GM18511 (cell line): ENCODE results near the gene C1orf141.
"Not testable (repeated sequence)": the region's sequence is repeated elsewhere in the genome, so short reads cannot be mapped to it uniquely, and the experiment has no call there.

Experiments used
- ATAC-seq: cut with Tn5 transposase; IDR thresholded peaks from one replicate; pipeline ENCODE4 v1.9.1; 2021; ENCODE audit warnings: mild to moderate bottlenecking, moderate library complexity; ENCODE audit not compliant: unreplicated experiment

The C1orf141 gene

DNA sequence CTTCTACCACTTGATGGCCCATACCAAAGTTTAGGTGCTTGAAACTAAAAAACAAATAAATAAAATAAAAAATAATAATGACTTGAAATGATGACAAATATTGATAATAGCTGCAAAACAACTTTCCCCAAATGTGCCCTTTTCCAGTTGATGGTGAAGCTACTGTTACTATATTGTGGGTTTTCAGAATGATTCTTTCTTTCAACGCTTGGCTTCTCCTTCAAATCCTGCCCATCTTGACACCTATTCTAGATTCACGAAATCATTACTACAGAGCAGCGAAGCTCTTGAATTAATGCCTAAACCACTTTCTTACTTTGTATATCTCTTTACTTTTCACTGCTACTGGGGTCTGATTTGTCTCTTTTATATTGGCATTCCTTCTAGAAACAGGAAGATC, 9.2 kb upstream of the C1orf141 start:
- no peak for ATAC-seq

DNA sequence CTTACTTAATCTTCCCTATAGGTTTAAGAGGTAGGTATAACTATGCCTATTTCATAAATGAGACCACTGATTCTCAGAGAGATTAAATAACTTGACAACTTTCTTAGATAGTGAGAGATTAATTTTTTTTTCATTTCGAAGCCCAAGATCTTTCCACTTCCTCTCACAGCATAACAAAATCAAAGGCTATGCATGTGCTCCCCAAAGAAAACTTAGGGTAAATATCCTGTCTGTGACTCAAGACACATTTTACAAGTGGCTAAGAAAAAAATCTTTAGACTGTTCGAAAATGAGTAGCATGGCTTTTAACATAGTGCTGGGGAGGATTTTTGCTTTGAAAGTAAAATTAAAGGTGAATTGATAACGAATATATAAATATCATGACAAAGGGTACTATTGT, 8.2 kb upstream of the C1orf141 start:
- ATAC-seq, result no peak

DNA sequence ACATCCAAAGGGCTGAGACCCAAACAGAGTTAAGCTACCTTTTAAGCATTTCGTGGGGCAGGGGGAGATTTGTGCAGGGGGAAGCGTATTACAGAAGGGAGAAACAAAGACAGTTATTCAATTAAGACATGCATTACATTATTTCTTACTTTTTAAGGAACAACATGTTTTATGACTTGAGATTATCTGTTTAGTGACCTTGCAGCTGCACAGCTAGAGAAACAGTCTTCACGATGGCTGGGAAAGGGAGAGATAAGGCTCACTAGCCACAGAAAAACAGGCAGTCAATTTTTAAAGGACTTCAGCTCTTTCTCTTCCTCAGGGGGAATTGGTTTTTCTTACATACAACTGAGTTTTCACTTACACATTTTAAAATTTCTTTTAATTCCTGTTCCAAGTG, 7.1 kb upstream of the C1orf141 start:
- not testable (repeated sequence) for ATAC-seq

DNA sequence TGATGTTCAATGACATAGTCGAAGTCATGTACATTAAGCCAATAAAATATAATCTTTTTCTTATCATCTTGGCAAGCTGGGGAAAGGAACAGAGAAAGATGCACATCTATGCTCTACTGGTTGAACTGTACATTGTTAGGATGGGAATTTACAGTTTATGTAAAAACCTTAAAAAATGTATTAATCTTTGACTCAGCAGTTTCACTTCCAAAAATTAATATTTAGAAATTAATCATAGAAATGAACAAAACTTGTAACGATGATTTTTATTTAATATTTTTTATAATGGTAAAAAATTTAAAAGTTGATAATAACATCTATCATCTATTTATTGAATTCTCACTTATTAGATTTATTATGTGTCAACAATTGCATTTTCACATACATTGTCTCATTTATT, 5.7 kb upstream of the C1orf141 start:
- no peak for ATAC-seq

DNA sequence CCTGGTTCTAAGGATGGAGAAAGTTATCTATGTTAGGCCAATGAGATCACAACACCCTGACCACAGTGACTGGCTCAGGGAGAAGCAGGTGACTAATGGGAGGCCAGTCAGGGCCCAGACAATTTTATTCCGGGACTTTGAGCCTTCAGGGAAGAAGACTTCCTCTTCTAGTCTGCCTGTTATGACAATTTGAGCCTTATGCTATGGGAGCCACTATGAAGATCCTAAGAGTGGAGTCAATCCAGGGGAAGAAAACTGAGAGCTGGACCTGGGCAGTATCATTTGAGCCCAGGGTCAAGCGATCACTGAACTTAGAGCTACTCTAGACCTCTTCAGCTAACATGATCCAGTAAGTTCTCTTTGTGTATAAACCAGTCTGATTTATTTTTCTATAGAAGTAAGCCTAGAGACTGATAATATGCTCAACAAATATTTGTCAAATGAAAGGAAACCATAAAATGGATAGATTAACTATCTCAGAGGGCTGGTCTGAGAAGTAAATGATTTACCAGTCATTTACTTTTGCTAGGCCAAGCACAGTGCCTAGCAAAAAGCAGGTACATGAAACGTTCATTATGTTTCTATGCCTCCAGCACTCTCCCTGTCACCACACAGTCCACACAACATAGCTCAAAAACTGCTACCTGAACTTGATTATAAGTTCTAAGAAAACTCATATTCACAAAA, 4.2 kb upstream of the C1orf141 start:
- ATAC-seq, result no peak

DNA sequence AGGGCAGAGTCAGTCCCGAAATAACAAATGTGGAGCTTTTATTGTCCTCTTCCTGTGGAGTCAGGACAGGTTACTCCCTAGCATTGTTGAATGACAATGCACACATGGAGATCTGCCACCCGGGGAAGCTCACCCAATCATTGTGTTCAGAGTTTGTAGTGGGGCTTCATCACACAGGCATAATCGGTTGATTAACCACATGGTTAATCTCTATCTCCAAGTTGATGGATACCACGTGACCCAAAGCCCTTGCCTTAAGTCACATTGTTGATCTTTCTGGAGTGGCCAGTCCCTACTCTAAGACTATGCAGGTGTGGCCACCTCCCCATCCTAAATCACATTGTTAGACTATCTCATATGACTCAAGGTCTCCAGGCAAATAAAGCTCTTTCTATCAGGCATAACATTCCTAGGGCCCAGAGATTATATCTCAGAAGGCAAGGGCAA, 2.6 kb upstream of the C1orf141 start:
- ATAC-seq, result no peak

DNA sequence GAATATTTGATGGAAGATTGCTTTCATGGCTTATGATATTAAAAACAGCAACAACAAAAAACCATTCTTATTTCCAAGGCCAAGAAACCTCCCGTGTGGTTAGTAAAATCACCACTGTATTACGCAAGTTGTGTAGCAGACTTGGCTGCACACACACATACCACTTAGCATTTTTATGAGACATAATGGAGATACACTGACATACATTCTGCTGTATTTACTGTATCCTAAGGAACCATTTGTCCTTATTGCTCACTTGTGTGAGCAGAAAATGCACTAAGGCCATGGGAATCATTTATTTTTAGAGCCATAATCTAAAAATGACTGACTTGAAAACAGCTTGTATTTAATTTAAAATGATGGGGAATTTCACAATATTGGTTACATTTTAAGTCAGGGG, 584 bp upstream of the C1orf141 start:
- no peak for ATAC-seq

DNA sequence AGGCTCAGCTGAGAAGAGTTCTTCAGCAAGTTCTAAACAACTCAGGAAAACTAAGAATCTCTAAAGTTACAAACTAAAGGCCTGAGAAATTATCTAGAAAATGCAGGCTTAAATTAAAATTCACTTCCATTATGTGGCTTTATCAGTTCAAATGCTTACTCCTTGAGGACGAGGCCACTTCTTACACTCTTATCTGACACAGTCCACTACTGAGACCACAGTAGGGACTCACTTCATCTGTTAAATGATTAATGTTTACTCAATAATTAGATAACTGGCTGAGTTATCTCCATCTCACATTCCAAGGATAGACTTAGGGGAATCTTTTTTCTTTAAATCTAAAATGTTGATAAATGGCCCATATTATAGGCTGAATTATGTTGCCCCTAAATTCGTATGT, 1.6 kb downstream of the C1orf141 start:
- ATAC-seq, result no peak

DNA sequence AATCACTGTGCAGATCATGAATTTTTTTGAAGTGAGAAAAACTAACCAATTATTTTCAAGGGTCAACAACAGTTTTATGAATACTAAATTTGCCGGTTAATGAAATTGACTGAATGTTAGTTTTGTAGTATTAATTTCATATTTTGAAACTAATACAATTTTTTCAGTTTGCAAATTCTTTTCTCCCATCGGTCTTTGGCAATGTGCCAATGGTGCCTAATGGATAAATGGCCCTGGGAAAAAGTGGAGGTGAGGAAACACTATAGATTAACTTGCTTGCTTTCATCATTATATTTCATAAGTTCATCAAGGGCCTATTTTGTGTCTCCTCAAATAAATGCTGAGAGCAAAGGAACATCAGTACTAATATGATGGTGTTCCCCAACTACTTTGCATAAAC, 4.1 kb downstream of the C1orf141 start:
- no peak for ATAC-seq

DNA sequence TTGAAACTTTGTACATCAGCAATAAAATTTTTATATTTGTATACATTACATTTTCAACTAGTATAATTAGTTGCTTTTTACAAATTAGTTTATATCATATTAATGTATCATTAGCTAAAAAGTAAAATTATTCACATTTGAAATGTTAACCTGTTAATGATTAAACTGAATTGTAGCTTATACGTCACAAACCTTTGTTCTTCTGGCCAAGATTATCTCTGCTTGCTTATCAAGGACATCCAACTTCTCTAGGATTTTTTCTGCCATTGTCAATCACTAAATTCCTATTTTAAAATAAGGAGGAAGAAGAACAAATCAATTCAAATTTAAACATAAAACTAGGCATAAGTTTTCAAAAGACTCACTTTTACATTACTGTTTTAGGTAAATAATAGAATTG, 7.8 kb downstream of the C1orf141 start:
- no peak for ATAC-seq

DNA sequence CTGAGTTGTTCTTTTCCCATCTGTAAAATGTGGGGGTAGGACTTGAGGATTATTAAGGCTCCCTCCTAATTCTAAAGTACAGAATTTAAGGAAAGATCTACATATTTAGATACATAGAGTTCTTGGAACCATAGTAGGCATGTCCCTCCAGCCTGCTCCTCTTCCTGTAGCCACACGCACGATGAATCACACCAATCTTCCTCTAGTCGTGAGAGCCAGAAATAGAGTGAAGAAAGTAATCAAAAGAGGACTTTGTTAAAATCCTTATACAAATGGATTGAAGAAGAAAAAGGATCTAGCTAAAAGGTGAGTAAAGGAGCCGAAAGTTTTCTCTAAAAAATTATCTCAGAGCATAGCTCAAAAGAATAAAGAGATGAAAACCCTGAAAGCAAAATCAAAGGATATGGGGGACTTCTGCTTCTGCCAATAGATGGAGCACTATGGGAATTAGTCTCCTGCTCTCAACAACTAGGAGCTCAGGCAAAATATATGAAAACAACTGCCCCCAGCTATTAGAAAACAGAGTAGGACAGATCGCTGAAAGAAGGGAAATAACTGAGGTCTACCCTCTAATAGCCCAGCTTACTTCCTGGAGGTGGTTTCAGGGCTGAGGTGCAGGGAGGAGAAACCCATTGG, 8.5 kb downstream of the C1orf141 start:
- no peak for ATAC-seq

DNA sequence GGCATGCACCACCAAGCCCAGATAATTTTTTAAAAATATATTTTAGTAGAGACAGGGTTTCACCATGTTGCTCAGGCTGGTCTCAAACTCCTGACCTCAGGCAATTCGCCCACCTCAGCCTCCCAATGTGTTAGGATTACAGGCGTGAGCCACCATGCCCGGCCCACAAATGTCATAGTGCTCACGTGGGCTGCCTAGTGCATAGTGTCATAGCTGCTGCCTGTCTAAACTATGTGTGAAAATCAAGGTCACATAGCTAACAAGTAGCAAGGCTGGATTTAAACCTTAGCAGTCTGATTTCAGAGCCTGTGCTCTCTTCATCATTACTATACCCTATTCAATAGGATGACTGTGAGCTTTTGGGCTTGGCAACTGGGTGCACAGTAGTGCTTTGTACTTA, 10.3 kb downstream of the C1orf141 start:
- ATAC-seq, result no peak

DNA sequence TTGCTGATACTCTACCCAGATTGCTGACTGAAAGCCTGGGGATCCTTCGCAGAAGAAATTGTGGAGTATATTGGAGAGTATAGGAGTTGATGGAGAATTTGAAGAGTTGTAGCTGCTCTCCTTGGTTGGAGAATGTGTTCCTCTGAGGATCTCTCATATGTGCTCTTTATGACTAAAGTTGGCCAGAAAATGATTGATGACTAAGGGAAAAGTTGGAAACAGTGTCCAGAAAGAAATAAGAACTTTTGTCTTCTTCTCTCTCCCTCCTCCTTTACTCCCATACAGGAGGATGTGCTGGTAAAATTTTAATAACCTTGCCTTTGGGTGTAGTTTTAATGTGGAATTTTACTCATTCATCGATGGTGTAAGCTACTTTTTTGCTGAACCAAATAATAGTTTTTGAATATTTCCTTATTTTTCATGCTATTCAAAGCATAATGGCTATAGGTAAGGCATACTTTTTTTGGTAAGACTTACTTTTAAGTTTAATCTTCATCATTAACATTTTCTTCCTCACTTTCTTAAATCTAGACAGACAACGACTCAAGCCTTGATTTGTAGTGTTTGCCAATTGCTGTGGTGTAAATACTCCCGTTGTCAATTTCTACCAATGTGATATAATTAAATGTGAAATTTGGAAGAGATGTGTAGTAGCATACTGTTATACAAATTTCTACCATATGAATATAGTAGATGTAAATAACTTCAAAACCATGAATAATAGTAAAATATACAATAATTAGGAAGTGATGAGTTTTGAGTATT, 13.7 kb downstream of the C1orf141 start:
- ATAC-seq, result no peak

DNA sequence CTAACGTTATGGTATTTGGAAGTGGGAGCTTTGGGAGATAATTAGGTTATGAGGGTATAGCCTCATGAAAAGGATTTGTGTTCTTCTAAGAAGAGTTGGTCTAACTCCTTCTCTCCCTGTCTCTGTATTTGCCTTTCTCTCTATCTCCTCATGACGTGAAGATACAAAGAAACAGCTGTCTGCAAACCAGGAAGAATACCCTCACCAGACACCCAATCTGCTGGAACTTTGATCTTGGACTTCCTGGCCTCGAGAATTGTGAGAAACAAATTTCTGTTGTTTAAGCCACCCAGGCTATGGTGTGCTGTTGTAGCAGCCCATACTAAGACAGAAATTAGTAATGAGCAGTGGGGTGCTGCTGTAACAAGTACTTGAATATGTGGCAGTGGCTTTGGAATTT, 16.1 kb downstream of the C1orf141 start:
- ATAC-seq, result no peak

DNA sequence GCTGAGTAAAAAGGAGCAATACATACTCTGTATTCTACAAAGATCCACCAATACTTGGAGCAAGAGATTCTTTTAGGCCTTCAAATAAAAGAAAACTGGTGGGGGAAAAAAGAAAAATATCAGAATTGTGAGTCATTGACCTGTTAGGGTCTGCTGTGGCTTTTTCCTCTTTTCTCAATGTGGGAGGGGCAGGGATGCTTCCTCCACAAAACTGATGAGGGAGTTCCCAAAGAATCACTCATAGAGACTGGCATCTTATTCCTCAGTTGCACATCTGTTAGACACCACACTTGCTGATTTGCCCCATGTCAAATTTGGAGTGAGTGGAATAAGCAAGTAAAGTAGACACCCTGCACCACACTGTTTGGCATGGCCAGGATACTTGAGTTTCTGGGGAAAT, 16.6 kb downstream of the C1orf141 start:
- no peak for ATAC-seq

DNA sequence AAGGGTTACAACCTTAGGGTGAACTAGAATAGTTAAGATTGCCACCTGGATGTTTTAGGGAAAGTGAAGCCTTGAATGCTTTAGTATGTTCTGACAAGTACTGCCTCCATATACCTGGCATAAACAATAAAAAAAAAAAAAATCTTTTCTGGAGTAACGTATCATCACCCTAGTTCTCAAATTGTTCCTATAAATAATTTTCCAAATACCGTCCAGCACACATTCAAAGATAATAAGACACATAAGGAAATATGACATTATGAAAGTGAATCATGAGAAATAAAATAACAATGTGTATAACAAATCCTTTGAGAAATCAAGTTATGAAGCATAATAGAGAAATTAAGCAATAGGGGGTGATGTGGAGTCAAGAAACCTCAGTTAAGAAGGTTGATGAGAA, 20.6 kb downstream of the C1orf141 start:
- no peak for ATAC-seq

DNA sequence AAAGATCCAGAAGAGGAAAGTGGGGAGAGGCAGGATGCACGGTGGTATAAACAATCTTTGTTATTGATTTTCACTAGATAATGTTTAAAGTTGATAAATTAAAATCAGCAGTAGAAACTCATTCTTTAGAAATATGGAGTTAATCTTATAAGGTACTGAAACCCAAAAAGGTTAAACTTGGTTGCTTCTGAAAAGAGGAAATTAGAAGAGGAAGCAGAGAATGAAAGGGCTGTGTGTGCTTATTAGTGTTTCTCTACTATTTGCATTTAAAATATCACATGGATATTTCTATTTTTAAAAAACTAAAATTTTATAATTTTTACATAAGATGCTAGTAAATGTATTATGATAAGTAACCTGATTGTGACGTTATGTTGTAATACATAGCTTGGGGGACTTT, 24.4 kb downstream of the C1orf141 start:
- no peak for ATAC-seq

DNA sequence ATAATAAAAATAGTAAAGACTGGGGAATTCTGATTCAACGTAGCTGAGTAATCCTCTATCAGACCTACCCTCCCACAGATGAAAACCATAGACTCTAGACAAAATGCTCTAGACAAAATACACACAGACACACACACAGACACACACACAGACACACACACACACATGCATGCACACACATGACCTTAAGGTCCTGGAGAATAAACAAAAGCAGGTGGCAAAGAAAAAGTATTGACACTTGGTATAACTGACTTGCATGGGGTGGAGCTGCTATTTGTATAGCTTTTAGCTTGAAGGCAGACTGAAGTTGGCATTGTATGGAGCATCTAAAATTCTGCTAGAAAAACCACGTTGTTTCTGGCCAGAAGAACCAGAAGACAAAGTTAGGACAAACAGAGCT, 29.3 kb downstream of the C1orf141 start:
- no peak for ATAC-seq

DNA sequence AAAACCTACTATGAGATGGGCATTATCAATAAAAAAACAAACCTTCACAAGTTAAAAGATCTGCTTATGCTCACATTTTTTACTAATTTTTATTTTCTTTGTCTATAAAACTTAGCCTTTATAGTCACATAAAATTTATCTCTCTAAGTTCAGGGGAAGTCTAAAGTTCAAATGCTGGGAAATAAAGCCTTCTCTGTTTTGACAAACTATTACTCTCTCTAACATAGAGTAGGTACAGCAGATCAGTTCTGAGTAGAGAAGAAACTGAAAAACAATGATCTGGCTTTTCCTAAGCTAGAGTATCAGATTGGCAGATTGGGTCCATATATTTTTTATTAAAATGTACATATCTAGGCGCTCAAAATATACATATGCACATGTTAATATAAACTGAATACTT, 31.2 kb downstream of the C1orf141 start:
- ATAC-seq, result no peak

DNA sequence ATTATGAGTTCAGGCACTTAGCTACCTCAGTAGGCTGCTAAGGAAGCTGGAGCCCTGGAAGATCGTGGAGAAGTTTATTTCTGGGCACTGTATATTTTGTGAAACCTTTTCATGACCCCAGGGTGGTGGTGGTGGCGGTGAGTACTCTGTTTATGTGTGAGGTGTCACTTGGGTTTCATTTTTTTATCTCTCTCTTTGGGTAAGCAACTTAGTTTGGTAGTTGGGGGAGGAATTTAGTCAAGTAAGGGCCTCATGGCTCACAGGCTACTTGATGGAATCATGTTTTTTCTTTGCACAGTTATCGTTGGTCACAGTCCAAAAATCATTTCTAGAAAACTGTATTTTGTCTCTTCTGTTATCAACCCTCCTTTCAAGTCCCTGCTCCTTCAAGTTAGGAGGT, 33.9 kb downstream of the C1orf141 start:
- no peak for ATAC-seq

DNA sequence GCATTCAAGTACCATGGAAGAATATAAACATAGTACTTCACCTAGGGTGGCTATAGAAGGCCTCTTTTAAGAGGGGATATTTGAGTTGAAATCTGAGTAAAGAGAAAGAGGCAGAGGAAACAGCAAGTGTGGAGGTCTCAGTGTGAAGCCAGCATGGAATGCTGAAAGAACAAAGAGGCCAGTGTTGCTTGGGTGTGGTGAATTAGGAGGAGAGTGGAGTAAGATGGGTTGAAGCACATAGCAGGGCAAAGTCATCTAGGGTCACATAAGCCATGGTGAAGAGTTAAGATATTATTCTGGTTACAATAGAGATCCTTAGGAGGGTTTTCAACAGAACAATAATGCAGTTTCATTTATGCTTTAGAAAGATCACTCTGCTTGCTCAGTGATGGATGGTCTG, 37.5 kb downstream of the C1orf141 start:
- ATAC-seq, result no peak

DNA sequence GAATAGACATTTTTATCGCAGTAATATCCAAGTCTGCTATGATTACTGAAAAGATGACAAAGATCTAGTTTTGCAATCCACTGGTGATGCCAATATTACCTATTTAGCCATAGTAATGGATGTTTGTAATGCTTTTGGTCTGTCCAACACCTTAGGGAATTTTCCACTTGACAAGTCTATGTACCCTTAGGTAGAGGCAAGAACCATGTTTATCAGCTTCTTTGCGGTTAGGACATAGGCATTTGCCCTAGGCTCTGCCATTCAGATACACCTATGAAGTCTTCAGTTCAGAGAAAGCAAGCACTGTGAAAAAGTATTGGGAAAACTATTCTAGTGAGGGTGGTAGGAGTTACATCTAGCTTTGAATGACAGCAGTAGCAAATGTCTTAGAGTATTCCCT, 40.6 kb downstream of the C1orf141 start:
- ATAC-seq, result no peak
